WTC11 (cell line): Measurements from ENCODE around the gene HSPG2. TPM values are rescaled to one million over a fixed set of nuclear protein-coding genes. Genes with fewer than 3 reads are reported as not detected.

Experiments
- ATAC-seq: fragments of 200-7000 bp; cut with Tn5 transposase; 2 replicates; pipeline ENCODE4 v1.10.0; 2021; ENCODE audit warnings: mild to moderate bottlenecking, moderate library complexity
- CTCF ChIA-PET: fragments of 300-600 bp; sonication (Branson Sonifier 250); formaldehyde crosslinking; loops from one replicate; lab custom pipeline; 2021; ENCODE audit warnings: antibody characterized with exemption; lab: Charles Lee
- POLR2A ChIA-PET: fragments of 350-600 bp; sonication (Branson Sonifier 250); formaldehyde crosslinking; loops from one replicate; lab custom pipeline; 2021; ENCODE audit warnings: antibody characterized with exemption; lab: Charles Lee
- DNase-seq: peaks from one replicate; pipeline ENCODE4 v3.0.0; 2021; ENCODE audit warnings: low spot score
- H3K27ac Mint-ChIP-seq: 2 replicates; pipeline ENCODE4 v1.8.0; 2021; ENCODE audit warnings: mixed read lengths
- H3K27me3 Mint-ChIP-seq: 2 replicates; pipeline ENCODE4 v1.8.0; 2021; ENCODE audit warnings: low read depth, mild to moderate bottlenecking, moderate library complexity, mixed read lengths
- H3K36me3 Mint-ChIP-seq: 2 replicates; pipeline ENCODE4 v1.8.0; 2021; ENCODE audit warnings: mixed read lengths
- H3K4me1 Mint-ChIP-seq: 2 replicates; pipeline ENCODE4 v1.8.0; 2022; ENCODE audit warnings: mixed read lengths
- H3K4me3 Mint-ChIP-seq: 2 replicates; pipeline ENCODE4 v1.8.0; 2021; ENCODE audit warnings: mild to moderate bottlenecking, moderate library complexity, mixed read lengths
- H3K9me3 Mint-ChIP-seq: 2 replicates; pipeline ENCODE4 v1.8.0; 2021; ENCODE audit warnings: mixed read lengths
- CREB1 ChIP-seq: sonication (generic); formaldehyde crosslinking; IDR thresholded peaks from 2 replicates; pipeline ENCODE4 v1.8.0; 2023; ENCODE audit warnings: mild to moderate bottlenecking, missing genetic modification reagents
- EMX1 ChIP-seq: fragments of 250-450 bp; sonication (Bioruptor Pico); IDR thresholded peaks from 2 replicates; pipeline ENCODE4 v1.8.0; 2021; ENCODE audit warnings: mild to moderate bottlenecking
- ETV6 ChIP-seq: sonication (generic); formaldehyde crosslinking; IDR thresholded peaks from 2 replicates; pipeline ENCODE4 v1.8.1; 2022; ENCODE audit warnings: mild to moderate bottlenecking, missing genetic modification reagents
- GTF2I ChIP-seq: fragments of 250-450 bp; sonication (Bioruptor Pico); conservative IDR thresholded peaks from 2 replicates; pipeline ENCODE4 v1.4.0; 2021; ENCODE audit warnings: mild to moderate bottlenecking
- MYBL2 ChIP-seq: sonication (generic); formaldehyde crosslinking; IDR thresholded peaks from 2 replicates; pipeline ENCODE4 v1.8.1; 2023; ENCODE audit warnings: mild to moderate bottlenecking, moderate library complexity, missing genetic modification reagents
- NFYB ChIP-seq: sonication (generic); formaldehyde crosslinking; conservative IDR thresholded peaks from 2 replicates; pipeline ENCODE4 v1.8.0; 2022; ENCODE audit warnings: low read depth, missing genetic modification reagents
- NR2C2 ChIP-seq: sonication (generic); formaldehyde crosslinking; IDR thresholded peaks from 2 replicates; pipeline ENCODE4 v1.8.0; 2022; ENCODE audit warnings: mild to moderate bottlenecking, missing genetic modification reagents
- SOX15 ChIP-seq: fragments of 250-450 bp; sonication (Bioruptor Pico); IDR thresholded peaks from 2 replicates; pipeline ENCODE4 v1.9.0; 2021; ENCODE audit warnings: mild to moderate bottlenecking
- SP1 ChIP-seq: sonication (generic); formaldehyde crosslinking; conservative IDR thresholded peaks from 2 replicates; pipeline ENCODE4 v1.8.1; 2022; ENCODE audit warnings: missing genetic modification reagents
- ZNF263 ChIP-seq: sonication (generic); formaldehyde crosslinking; IDR thresholded peaks from 2 replicates; pipeline ENCODE4 v1.8.1; 2022; ENCODE audit warnings: low read depth, mild to moderate bottlenecking, moderate library complexity, missing genetic modification reagents
- ZNF396 ChIP-seq: fragments of 250-450 bp; sonication (Bioruptor Pico); IDR thresholded peaks from 2 replicates; pipeline ENCODE4 v1.8.0; 2021; ENCODE audit warnings: mild to moderate bottlenecking, moderate library complexity, borderline replicate concordance
- ZNF671 ChIP-seq: fragments of 250-450 bp; sonication (Bioruptor Pico); IDR thresholded peaks from 2 replicates; pipeline ENCODE4 v1.8.0; 2021; ENCODE audit warnings: mild to moderate bottlenecking
- total RNA-seq: library from RNA; stranded (reverse); gene quantifications from 3 replicates; pipeline ENCODE4 v1.2.3, GENCODE V29; 2021
- TF ChIP-seq, protein P1 (sequence below): sonication (generic); formaldehyde crosslinking; IDR thresholded peaks from 2 replicates; pipeline ENCODE4 v1.8.0; 2023; ENCODE audit warnings: missing genetic modification reagents
- TF ChIP-seq, protein P2 (sequence below): sonication (generic); formaldehyde crosslinking; IDR thresholded peaks from 2 replicates; pipeline ENCODE4 v1.8.0; 2022; ENCODE audit warnings: mild to moderate bottlenecking, missing genetic modification reagents
- TF ChIP-seq, protein P3 (sequence below): fragments of 250-450 bp; sonication (Bioruptor Pico); IDR thresholded peaks from 2 replicates; pipeline ENCODE4 v1.8.0; 2021; ENCODE audit warnings: mild to moderate bottlenecking
- TF ChIP-seq, protein P4 (sequence below): sonication (generic); formaldehyde crosslinking; IDR thresholded peaks from 2 replicates; pipeline ENCODE4 v1.8.1; 2023; ENCODE audit warnings: mild to moderate bottlenecking, missing genetic modification reagents, moderate library complexity
- TF ChIP-seq, protein P5 (sequence below): sonication (generic); formaldehyde crosslinking; IDR thresholded peaks from 2 replicates; pipeline ENCODE4 v1.8.1; 2023; ENCODE audit warnings: mild to moderate bottlenecking, missing genetic modification reagents
- TF ChIP-seq, protein P6 (sequence below): fragments of 250-450 bp; sonication (Bioruptor Pico); IDR thresholded peaks from 2 replicates; pipeline ENCODE4 v1.9.0; 2021; ENCODE audit warnings: mild to moderate bottlenecking
- TF ChIP-seq, protein P7 (sequence below): fragments of 250-450 bp; sonication (Bioruptor Pico); IDR thresholded peaks from 2 replicates; pipeline ENCODE4 v1.9.0; 2021; ENCODE audit warnings: mild to moderate bottlenecking
- TF ChIP-seq, protein P8 (sequence below): sonication (generic); formaldehyde crosslinking; IDR thresholded peaks from 2 replicates; pipeline ENCODE4 v1.8.1; 2023; ENCODE audit warnings: mild to moderate bottlenecking, missing genetic modification reagents

The HSPG2 gene
- total RNA-seq, 1 experiment from 2014 or later, result 120 TPM

DNA sequence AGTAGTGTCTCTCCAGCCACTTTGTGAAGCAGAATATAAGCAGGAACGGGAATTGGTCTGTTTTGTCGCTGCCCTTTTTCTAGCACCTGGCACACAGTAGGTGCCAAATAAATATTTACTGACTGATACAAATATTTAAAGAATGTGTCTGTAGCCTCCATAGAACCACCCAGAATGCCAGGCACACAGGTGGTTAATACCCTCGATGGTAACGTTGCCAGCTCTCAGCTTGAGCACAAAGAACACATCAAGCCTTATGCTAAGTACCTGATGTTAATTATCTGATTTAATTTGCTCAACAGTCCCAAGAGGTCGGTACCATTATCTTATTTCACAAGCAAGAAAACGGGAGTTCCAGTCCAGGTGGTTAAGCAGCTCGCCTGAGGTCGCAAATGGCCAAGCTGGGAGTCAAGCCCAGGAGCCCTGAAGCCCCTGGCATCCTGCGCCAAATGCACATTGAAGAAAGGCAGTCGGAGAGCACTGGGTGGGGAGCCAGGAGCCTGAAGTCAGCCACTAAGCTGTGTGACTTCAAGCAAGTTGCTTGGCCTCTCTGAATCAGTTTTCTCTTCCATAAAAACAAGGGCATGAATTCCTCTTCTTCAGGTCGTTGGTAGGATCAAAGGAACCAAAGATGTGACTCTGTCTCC lies 26.4 kb downstream of the HSPG2 start:
- H3K4me3 Mint-ChIP-seq, result no peak overlapping the region
- H3K27me3 Mint-ChIP-seq, result no peaks in the 10 kb centered on the region
- ChIA-PET CTCF (interaction anchor here (0.6 to 1.6 kb wide), 6 partner anchors 12 to 68 kb away, joined by 3 to 8 read pairs (median 4); partner anchors contain the start of gene HSPG2), POLR2A (no interaction called here)
- ATAC-seq (no peak), DNase-seq (no peak)
- 0 out of 2 replicates have a peak, but pooled peaks have one; percentile 33 for TF ChIP-seq GTF2I (CRISPR knock-in tag)
- TF ChIP-seq, protein P1, sequence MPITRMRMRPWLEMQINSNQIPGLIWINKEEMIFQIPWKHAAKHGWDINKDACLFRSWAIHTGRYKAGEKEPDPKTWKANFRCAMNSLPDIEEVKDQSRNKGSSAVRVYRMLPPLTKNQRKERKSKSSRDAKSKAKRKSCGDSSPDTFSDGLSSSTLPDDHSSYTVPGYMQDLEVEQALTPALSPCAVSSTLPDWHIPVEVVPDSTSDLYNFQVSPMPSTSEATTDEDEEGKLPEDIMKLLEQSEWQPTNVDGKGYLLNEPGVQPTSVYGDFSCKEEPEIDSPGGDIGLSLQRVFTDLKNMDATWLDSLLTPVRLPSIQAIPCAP (CRISPR knock-in tag), result no peak
- no peak for TF ChIP-seq ZNF671 (CRISPR knock-in tag)
- H3K4me1 Mint-ChIP-seq, result peaks cover 63% of the 10 kb centered on the region
- H3K9me3 Mint-ChIP-seq, result no peaks in the 10 kb centered on the region
- peak overlapping the region; percentile 94 for H3K27ac Mint-ChIP-seq
- no peaks in the 10 kb centered on the region for H3K36me3 Mint-ChIP-seq

DNA sequence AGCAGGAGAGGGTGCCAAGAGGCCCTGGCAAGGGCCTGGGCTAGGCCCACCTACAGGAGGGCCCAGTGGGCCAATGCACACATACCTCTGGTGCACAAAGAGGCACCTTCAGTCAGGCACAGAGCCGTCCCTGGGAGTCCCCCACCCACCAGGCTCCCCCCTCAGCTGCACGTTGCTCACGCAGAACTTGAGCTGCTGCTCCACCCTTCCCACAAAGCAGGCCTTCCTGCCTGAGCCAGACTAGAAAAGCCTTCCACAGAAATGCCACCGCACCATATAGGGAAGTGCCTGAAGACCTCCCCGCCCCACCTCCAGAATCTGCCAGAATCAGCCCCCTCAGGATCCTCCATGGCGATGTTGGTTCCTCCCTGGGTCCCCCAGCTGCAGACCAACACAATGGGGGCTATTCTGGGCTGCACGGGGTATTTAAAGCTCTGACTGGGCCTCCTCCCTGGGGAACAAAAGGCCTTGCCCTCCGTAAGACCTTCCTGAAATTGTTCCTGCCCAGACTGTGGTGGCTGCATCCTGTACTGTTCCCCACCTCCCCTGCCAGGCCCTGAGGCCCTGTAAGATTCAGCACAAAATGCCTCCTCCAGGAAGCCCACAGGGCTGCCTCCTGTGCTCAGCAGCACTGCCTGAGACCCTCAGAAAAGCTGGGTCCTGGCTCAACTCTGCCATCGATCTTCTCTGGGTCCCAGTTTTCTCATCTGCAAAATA lies 27.2 kb downstream of the HSPG2 start:
- no peaks in the 10 kb centered on the region for H3K9me3 Mint-ChIP-seq
- H3K36me3 Mint-ChIP-seq, result no peaks in the 10 kb centered on the region
- CTCF ChIA-PET, result interaction anchor here (0.8 to 1.5 kb wide), 6 partner anchors 24 to 54 kb away, joined by 3 to 8 read pairs (median 3); partner anchors contain the start of gene HSPG2
- peak overlapping the region; percentile 94 for H3K27ac Mint-ChIP-seq
- POLR2A ChIA-PET, result no interaction called here
- H3K27me3 Mint-ChIP-seq, result no peaks in the 10 kb centered on the region
- H3K4me3 Mint-ChIP-seq, result no peak overlapping the region
- TF ChIP-seq SP1 (CRISPR knock-in tag), result no peak
- TF ChIP-seq SOX15 (CRISPR knock-in tag), result no peak
- 0 out of 2 replicates have a peak, but pooled peaks have one; percentile 46 for TF ChIP-seq GTF2I (CRISPR knock-in tag)
- no peak for TF ChIP-seq MYBL2 (CRISPR knock-in tag)
- ATAC-seq (peak; percentile 50), DNase-seq (peak; percentile 33)
- H3K4me1 Mint-ChIP-seq, result peaks cover 56% of the 10 kb centered on the region

DNA sequence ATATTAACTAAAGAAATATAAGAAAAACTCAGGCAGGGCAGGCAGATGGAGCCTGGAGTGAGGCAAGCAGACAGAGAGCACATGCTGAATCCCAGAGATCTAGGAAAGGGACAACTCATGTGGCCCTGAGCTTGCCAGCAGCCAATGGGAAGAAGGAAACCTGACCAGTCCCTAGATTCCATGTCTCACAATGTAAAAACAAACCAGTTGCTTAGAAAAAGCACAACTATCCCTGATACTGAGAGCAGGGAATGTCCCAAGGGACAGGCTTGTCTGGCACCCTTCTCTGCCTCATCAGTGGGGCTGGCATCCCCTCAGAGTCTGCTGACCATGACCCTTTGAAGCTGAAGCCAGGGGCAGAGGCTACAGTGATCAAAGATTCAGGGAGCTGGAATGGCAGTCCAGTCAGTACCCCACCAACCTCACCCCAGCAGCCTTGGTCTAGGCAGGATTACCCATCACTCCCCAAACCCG lies 27.8 kb downstream of the HSPG2 start:
- peak overlapping the region; percentile 94 for H3K27ac Mint-ChIP-seq
- peaks cover 50% of the 10 kb centered on the region for H3K4me1 Mint-ChIP-seq
- ChIA-PET CTCF (interaction anchor here (0.8 to 1.5 kb wide), 5 partner anchors 25 to 54 kb away, joined by 3 to 8 read pairs (median 3); partner anchors contain the start of gene HSPG2), POLR2A (no interaction called here)
- no peaks in the 10 kb centered on the region for H3K9me3 Mint-ChIP-seq
- no peak for DNase-seq
- no peaks in the 10 kb centered on the region for H3K27me3 Mint-ChIP-seq
- H3K4me3 Mint-ChIP-seq, result no peak overlapping the region
- no peaks in the 10 kb centered on the region for H3K36me3 Mint-ChIP-seq
- ATAC-seq, result no peak
- TF ChIP-seq, protein P2, sequence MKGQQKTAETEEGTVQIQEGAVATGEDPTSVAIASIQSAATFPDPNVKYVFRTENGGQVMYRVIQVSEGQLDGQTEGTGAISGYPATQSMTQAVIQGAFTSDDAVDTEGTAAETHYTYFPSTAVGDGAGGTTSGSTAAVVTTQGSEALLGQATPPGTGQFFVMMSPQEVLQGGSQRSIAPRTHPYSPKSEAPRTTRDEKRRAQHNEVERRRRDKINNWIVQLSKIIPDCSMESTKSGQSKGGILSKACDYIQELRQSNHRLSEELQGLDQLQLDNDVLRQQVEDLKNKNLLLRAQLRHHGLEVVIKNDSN (CRISPR knock-in tag), result no peak
- TF ChIP-seq CREB1 (CRISPR knock-in tag) (no peak), NR2C2 (CRISPR knock-in tag) (no peak), ETV6 (no peak), ZNF396 (CRISPR knock-in tag) (no peak), EMX1 (CRISPR knock-in tag) (no peak), NFYB (no peak), ZNF671 (CRISPR knock-in tag) (no peak), ZNF263 (CRISPR knock-in tag) (no peak)
- TF ChIP-seq, protein P3, sequence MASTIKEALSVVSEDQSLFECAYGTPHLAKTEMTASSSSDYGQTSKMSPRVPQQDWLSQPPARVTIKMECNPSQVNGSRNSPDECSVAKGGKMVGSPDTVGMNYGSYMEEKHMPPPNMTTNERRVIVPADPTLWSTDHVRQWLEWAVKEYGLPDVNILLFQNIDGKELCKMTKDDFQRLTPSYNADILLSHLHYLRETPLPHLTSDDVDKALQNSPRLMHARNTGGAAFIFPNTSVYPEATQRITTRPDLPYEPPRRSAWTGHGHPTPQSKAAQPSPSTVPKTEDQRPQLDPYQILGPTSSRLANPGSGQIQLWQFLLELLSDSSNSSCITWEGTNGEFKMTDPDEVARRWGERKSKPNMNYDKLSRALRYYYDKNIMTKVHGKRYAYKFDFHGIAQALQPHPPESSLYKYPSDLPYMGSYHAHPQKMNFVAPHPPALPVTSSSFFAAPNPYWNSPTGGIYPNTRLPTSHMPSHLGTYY (CRISPR knock-in tag), result no peak
- TF ChIP-seq, protein P4, sequence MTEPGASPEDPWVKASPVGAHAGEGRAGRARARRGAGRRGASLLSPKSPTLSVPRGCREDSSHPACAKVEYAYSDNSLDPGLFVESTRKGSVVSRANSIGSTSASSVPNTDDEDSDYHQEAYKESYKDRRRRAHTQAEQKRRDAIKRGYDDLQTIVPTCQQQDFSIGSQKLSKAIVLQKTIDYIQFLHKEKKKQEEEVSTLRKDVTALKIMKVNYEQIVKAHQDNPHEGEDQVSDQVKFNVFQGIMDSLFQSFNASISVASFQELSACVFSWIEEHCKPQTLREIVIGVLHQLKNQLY (CRISPR knock-in tag), result no peak
- TF ChIP-seq, protein P5, sequence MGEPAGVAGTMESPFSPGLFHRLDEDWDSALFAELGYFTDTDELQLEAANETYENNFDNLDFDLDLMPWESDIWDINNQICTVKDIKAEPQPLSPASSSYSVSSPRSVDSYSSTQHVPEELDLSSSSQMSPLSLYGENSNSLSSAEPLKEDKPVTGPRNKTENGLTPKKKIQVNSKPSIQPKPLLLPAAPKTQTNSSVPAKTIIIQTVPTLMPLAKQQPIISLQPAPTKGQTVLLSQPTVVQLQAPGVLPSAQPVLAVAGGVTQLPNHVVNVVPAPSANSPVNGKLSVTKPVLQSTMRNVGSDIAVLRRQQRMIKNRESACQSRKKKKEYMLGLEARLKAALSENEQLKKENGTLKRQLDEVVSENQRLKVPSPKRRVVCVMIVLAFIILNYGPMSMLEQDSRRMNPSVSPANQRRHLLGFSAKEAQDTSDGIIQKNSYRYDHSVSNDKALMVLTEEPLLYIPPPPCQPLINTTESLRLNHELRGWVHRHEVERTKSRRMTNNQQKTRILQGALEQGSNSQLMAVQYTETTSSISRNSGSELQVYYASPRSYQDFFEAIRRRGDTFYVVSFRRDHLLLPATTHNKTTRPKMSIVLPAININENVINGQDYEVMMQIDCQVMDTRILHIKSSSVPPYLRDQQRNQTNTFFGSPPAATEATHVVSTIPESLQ (CRISPR knock-in tag), result no peak
- TF ChIP-seq, protein P6, sequence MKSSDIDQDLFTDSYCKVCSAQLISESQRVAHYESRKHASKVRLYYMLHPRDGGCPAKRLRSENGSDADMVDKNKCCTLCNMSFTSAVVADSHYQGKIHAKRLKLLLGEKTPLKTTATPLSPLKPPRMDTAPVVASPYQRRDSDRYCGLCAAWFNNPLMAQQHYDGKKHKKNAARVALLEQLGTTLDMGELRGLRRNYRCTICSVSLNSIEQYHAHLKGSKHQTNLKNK (CRISPR knock-in tag), result no peak
- TF ChIP-seq, protein P7, sequence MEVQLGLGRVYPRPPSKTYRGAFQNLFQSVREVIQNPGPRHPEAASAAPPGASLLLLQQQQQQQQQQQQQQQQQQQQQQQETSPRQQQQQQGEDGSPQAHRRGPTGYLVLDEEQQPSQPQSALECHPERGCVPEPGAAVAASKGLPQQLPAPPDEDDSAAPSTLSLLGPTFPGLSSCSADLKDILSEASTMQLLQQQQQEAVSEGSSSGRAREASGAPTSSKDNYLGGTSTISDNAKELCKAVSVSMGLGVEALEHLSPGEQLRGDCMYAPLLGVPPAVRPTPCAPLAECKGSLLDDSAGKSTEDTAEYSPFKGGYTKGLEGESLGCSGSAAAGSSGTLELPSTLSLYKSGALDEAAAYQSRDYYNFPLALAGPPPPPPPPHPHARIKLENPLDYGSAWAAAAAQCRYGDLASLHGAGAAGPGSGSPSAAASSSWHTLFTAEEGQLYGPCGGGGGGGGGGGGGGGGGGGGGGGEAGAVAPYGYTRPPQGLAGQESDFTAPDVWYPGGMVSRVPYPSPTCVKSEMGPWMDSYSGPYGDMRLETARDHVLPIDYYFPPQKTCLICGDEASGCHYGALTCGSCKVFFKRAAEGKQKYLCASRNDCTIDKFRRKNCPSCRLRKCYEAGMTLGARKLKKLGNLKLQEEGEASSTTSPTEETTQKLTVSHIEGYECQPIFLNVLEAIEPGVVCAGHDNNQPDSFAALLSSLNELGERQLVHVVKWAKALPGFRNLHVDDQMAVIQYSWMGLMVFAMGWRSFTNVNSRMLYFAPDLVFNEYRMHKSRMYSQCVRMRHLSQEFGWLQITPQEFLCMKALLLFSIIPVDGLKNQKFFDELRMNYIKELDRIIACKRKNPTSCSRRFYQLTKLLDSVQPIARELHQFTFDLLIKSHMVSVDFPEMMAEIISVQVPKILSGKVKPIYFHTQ (CRISPR knock-in tag), result no peak
- TF ChIP-seq, protein P8, sequence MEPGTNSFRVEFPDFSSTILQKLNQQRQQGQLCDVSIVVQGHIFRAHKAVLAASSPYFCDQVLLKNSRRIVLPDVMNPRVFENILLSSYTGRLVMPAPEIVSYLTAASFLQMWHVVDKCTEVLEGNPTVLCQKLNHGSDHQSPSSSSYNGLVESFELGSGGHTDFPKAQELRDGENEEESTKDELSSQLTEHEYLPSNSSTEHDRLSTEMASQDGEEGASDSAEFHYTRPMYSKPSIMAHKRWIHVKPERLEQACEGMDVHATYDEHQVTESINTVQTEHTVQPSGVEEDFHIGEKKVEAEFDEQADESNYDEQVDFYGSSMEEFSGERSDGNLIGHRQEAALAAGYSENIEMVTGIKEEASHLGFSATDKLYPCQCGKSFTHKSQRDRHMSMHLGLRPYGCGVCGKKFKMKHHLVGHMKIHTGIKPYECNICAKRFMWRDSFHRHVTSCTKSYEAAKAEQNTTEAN, result no peak
